HG03280 (cell line): ENCODE measurements around the gene PPP3CB.
A peak's percentile ranks its signal among the peaks of the same experiment; 100 is the strongest.
"Not testable (repeated sequence)": the region's sequence is repeated elsewhere in the genome, so short reads cannot be mapped to it uniquely, and the experiment has no call there.

Source experiments
- ATAC-seq: cut with Tn5 transposase; IDR thresholded peaks from one replicate; pipeline ENCODE4 v1.9.1; 2021; ENCODE audit warnings: mild to moderate bottlenecking, moderate library complexity; ENCODE audit not compliant: unreplicated experiment

The PPP3CB gene

GRCh38 chr10:73416571-73416970 lies 79.3 kb downstream of the PPP3CB start:
- no peak for ATAC-seq

GRCh38 chr10:73414230-73414945 lies 81.4 kb downstream of the PPP3CB start:
- peak; percentile 30 for ATAC-seq

DNA sequence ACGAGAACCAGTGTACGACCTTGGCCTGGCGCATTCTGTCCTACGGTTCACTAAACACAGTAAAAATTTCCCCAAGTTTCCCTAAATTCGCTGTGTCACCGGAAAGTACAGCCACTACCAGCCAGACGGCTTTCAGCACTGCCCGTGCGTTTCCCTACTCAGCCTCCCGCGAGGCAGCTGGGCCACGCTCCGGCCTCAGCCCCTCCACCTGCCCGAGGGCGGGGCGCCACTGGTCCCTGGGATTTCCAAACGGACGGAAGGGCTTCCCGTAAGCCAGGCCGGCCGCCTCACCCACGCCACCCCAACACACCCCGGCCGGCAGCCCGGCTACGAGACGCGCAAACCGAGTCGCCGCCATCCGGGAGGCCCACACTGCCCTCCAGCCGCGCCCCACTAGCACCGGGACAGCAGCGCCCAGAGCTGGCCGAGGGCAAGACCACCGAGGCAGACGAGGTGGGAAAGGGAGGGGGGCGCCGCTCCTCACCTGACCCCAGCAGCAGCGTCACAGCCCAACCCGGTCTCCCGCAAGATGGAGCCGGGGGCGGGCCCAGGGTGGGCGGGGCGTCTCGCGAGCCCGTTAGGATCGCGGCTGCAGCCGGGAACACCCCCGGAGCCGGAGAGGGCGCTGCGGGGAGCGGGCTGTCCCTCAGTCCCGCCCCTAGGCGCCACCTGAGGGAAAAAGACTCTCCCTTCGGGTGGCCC lies 82.1 kb downstream of the PPP3CB start, which contains the start of gene ANXA7:
TSS of gene ANXA7 (minus strand) at position 531 of the 702 bp plus-strand sequence. CDS start 13,202 bp downstream, outside the sequence.
- ATAC-seq, result peak; percentile 90

- ATAC-seq, result peak; percentile 24
Observed at GRCh38 chr10:73413108-73413527, 82.7 kb downstream of the PPP3CB start.

DNA sequence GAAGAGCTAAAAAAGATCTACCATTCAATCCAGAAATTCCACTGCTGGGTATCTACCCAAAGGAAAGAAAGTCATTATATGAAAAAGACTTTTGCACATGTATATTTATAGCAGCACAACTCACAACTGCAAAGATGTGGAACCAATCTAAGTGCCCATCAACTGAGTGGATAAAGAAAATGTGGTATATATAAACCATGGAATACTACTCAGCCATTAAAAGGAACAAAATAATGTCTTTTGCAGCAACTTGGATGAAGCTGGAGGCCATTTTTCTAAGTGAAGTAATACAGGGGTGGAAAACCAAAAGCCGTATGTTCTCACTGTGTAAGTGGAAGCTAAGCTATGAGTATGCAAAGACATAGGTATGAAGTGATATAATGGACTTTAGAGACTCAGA lies 84.9 kb downstream of the PPP3CB start:
- no peak for ATAC-seq

DNA sequence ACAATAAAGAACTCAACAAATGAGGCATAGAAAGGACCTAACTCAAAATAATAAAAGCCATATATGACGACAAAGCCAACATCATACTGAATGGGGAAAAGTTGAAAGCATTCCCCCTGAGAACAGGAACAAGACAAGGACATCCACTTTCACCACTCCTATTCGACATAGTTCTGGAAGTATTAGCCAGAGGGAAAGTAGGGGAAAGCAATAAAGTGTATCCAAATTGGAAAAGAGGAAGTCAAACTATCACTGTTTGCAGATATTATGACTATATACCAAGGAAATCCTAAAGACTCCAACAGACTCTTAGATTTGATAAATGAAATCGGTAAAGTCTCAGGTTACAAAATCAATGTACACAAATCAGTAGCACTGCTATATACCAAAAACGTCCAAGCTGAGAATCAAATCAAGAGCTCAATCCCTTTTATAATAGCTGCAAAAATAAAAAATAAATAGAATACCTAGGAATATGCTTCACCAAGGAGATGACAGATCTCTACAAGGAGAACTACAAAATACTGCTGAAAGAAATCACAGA lies 86.8 kb downstream of the PPP3CB start:
- ATAC-seq, result no peak

- no peak for ATAC-seq
Observed at GRCh38 chr10:73408061-73408460, 87.8 kb downstream of the PPP3CB start.

- ATAC-seq, result no peak
Observed at GRCh38 chr10:73407495-73407894, 88.3 kb downstream of the PPP3CB start.

GRCh38 chr10:73406846-73407245 lies 89.0 kb downstream of the PPP3CB start:
- no peak for ATAC-seq

DNA sequence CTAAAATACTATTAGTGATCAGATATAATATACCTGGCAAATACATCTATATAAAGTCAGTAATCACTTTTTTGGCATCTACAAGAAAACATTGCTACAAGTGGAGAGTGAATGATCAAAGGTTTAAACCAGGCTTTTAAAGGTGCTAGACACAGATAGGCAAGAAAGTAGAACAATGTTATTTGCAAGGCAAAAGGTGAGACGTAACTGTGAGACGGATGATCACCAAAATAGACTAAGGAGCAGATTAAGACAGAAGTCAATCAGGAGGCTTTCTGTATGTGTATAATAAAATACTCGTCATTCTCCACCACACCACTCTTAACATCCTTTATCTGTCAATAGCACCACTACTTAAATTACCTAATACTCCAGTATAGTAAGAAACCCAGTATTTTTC lies 90.3 kb downstream of the PPP3CB start:
- ATAC-seq, result no peak

GRCh38 chr10:73404690-73405089 lies 91.1 kb downstream of the PPP3CB start:
- no peak for ATAC-seq

GRCh38 chr10:73401636-73402035 lies 94.2 kb downstream of the PPP3CB start:
- ATAC-seq, result no peak

- ATAC-seq, result no peak
Observed at GRCh38 chr10:73399063-73399462, 96.8 kb downstream of the PPP3CB start.

GRCh38 chr10:73398024-73398423 lies 97.8 kb downstream of the PPP3CB start:
- ATAC-seq, result no peak

GRCh38 chr10:73394325-73394724 lies 101.5 kb downstream of the PPP3CB start:
- ATAC-seq, result not testable (repeated sequence)

- no peak for ATAC-seq
Observed at GRCh38 chr10:73388228-73388627, 107.6 kb downstream of the PPP3CB start.

GRCh38 chr10:73386583-73386982 lies 109.2 kb downstream of the PPP3CB start:
- no peak for ATAC-seq
